ENCODE results near the gene C10orf88. TPM values are rescaled to one million over a fixed set of nuclear protein-coding genes. Genes with fewer than 3 reads are reported as not detected.
A peak's percentile ranks its signal among the peaks of the same experiment; 100 is the strongest.

Gene C10orf88
- 13.9 and 15.7 TPM in 2 replicates for total RNA-seq

GRCh38 chr10:122953902-122954730 is at the start of gene C10orf88:
C10orf88 (minus strand) TSS chr10:122954227; CDS start chr10:122954178, 49 bp downstream.
- Mint-ChIP-seq H3K4me1 (peaks cover 22% of the 10 kb centered on the region), H3K4me3 (peak within 1 kb of the TSS; percentile 91), H3K27ac (peak within 1 kb of the TSS; percentile 92), H3K27me3 (peaks cover 15% of the 10 kb centered on the region), H3K36me3 (ENCODE audit: low read depth) (peaks cover 15% of the 10 kb centered on the region), H3K9me3 (peaks cover 3% of the 10 kb centered on the region)
- intact Hi-C loops (cut with micrococcal nuclease): loop anchor here (1.0 to 10.0 kb wide), 5 partner anchors 26 to 579 kb away; partner anchors contain the start of genes BUB3, FAM24B, IKZF5 and PLEKHA1
- peak; percentile 99 for DNase-seq

- no peaks in the 10 kb centered on the region for H3K27me3 Mint-ChIP-seq
- intact Hi-C loops (cut with micrococcal nuclease): loop anchor here (10.0 kb wide), 2 partner anchors 1077 to 1793 kb away; partner anchors contain the start of genes ATE1 and EEF1AKMT2
- no peaks in the 10 kb centered on the region for H3K9me3 Mint-ChIP-seq
- no peak for DNase-seq
- no peak overlapping the region for H3K27ac Mint-ChIP-seq
- peaks cover 13% of the 10 kb centered on the region for H3K4me1 Mint-ChIP-seq
- no peak overlapping the region for H3K4me3 Mint-ChIP-seq
- H3K36me3 Mint-ChIP-seq (ENCODE audit: low read depth): peaks cover 20% of the 10 kb centered on the region
Measured at GRCh38 chr10:123001370-123001769, 47.3 kb upstream of the C10orf88 start.

- Mint-ChIP-seq H3K27me3 (no peaks in the 10 kb centered on the region), H3K9me3 (no peaks in the 10 kb centered on the region), H3K4me1 (peaks cover 9% of the 10 kb centered on the region), H3K36me3 (ENCODE audit: low read depth) (peaks cover 24% of the 10 kb centered on the region), H3K4me3 (no peak overlapping the region), H3K27ac (peak overlapping the region; percentile 6)
- intact Hi-C loops (cut with micrococcal nuclease): loop anchor here (10.0 kb wide), 2 partner anchors 1075 to 1795 kb away; partner anchors contain the start of genes ATE1 and EEF1AKMT2
- no peak for DNase-seq
Measured at GRCh38 chr10:123000155-123000554, 46.1 kb upstream of the C10orf88 start.

- DNase-seq: no peak
- Mint-ChIP-seq H3K27me3 (no peaks in the 10 kb centered on the region), H3K27ac (no peak overlapping the region), H3K9me3 (no peaks in the 10 kb centered on the region), H3K4me1 (peaks cover 9% of the 10 kb centered on the region), H3K36me3 (ENCODE audit: low read depth) (peaks cover 28% of the 10 kb centered on the region), H3K4me3 (no peak overlapping the region)
- intact Hi-C loops (cut with micrococcal nuclease): no loop called here
Measured at GRCh38 chr10:122999347-122999746, 45.3 kb upstream of the C10orf88 start.

GRCh38 chr10:122998934-122999333 is 44.9 kb upstream of the C10orf88 start:
- Mint-ChIP-seq H3K27me3 (no peaks in the 10 kb centered on the region), H3K36me3 (ENCODE audit: low read depth) (peaks cover 32% of the 10 kb centered on the region), H3K4me3 (no peak overlapping the region), H3K4me1 (peaks cover 9% of the 10 kb centered on the region), H3K9me3 (no peaks in the 10 kb centered on the region), H3K27ac (no peak overlapping the region)
- intact Hi-C loops (cut with micrococcal nuclease): no loop called here
- DNase-seq: no peak

GRCh38 chr10:122998360-122998917 is 44.4 kb upstream of the C10orf88 start:
- intact Hi-C loops (cut with micrococcal nuclease): no loop called here
- peaks cover 34% of the 10 kb centered on the region for H3K36me3 Mint-ChIP-seq (ENCODE audit: low read depth)
- DNase-seq: no peak
- H3K9me3 Mint-ChIP-seq: no peaks in the 10 kb centered on the region
- H3K4me3 Mint-ChIP-seq: no peak overlapping the region
- H3K4me1 Mint-ChIP-seq: peaks cover 9% of the 10 kb centered on the region
- no peak overlapping the region for H3K27ac Mint-ChIP-seq
- no peaks in the 10 kb centered on the region for H3K27me3 Mint-ChIP-seq

- Mint-ChIP-seq H3K4me3 (no peak overlapping the region), H3K9me3 (no peaks in the 10 kb centered on the region), H3K27ac (no peak overlapping the region), H3K27me3 (no peaks in the 10 kb centered on the region), H3K36me3 (ENCODE audit: low read depth) (peaks cover 37% of the 10 kb centered on the region), H3K4me1 (peaks cover 9% of the 10 kb centered on the region)
- intact Hi-C loops (cut with micrococcal nuclease): no loop called here
- no peak for DNase-seq
Measured at GRCh38 chr10:122997864-122998263, 43.8 kb upstream of the C10orf88 start.

GRCh38 chr10:122995936-122996335 is 41.9 kb upstream of the C10orf88 start:
- no peak overlapping the region for H3K4me3 Mint-ChIP-seq
- intact Hi-C loops (cut with micrococcal nuclease): no loop called here
- no peak for DNase-seq
- no peak overlapping the region for H3K27ac Mint-ChIP-seq
- no peaks in the 10 kb centered on the region for H3K27me3 Mint-ChIP-seq
- H3K4me1 Mint-ChIP-seq: peaks cover 9% of the 10 kb centered on the region
- H3K36me3 Mint-ChIP-seq (ENCODE audit: low read depth): peaks cover 34% of the 10 kb centered on the region
- H3K9me3 Mint-ChIP-seq: no peaks in the 10 kb centered on the region

GRCh38 chr10:122993797-122994336 is 39.8 kb upstream of the C10orf88 start:
- intact Hi-C loops (cut with micrococcal nuclease): no loop called here
- Mint-ChIP-seq H3K27ac (no peak overlapping the region), H3K27me3 (no peaks in the 10 kb centered on the region), H3K9me3 (no peaks in the 10 kb centered on the region), H3K36me3 (ENCODE audit: low read depth) (peaks cover 33% of the 10 kb centered on the region), H3K4me3 (no peak overlapping the region), H3K4me1 (no peaks in the 10 kb centered on the region)
- no peak for DNase-seq

GRCh38 chr10:122992031-122992585 is 38.1 kb upstream of the C10orf88 start:
- no peak for DNase-seq
- peaks cover 27% of the 10 kb centered on the region for H3K36me3 Mint-ChIP-seq (ENCODE audit: low read depth)
- no peaks in the 10 kb centered on the region for H3K4me1 Mint-ChIP-seq
- intact Hi-C loops (cut with micrococcal nuclease): no loop called here
- no peaks in the 10 kb centered on the region for H3K9me3 Mint-ChIP-seq
- no peak overlapping the region for H3K27ac Mint-ChIP-seq
- no peaks in the 10 kb centered on the region for H3K27me3 Mint-ChIP-seq
- no peak overlapping the region for H3K4me3 Mint-ChIP-seq

- Mint-ChIP-seq H3K36me3 (ENCODE audit: low read depth) (peaks cover 19% of the 10 kb centered on the region), H3K9me3 (no peaks in the 10 kb centered on the region), H3K27ac (no peak overlapping the region), H3K27me3 (no peaks in the 10 kb centered on the region), H3K4me1 (no peaks in the 10 kb centered on the region), H3K4me3 (no peak overlapping the region)
- no peak for DNase-seq
- intact Hi-C loops (cut with micrococcal nuclease): no loop called here
Measured at GRCh38 chr10:122990278-122990677, 36.3 kb upstream of the C10orf88 start.

GRCh38 chr10:122988501-122988900 is 34.5 kb upstream of the C10orf88 start:
- no peaks in the 10 kb centered on the region for H3K27me3 Mint-ChIP-seq
- H3K27ac Mint-ChIP-seq: no peak overlapping the region
- intact Hi-C loops (cut with micrococcal nuclease): no loop called here
- no peak for DNase-seq
- H3K4me3 Mint-ChIP-seq: no peak overlapping the region
- peaks cover 10% of the 10 kb centered on the region for H3K36me3 Mint-ChIP-seq (ENCODE audit: low read depth)
- H3K4me1 Mint-ChIP-seq: no peaks in the 10 kb centered on the region
- H3K9me3 Mint-ChIP-seq: no peaks in the 10 kb centered on the region

- intact Hi-C loops (cut with micrococcal nuclease): no loop called here
- peaks cover 2% of the 10 kb centered on the region for H3K4me1 Mint-ChIP-seq
- no peak overlapping the region for H3K4me3 Mint-ChIP-seq
- peaks cover 4% of the 10 kb centered on the region for H3K36me3 Mint-ChIP-seq (ENCODE audit: low read depth)
- H3K9me3 Mint-ChIP-seq: no peaks in the 10 kb centered on the region
- H3K27me3 Mint-ChIP-seq: no peaks in the 10 kb centered on the region
- no peak for DNase-seq
- no peak overlapping the region for H3K27ac Mint-ChIP-seq
Measured at GRCh38 chr10:122986335-122986734, 32.3 kb upstream of the C10orf88 start.

- no peak for DNase-seq
- intact Hi-C loops (cut with micrococcal nuclease): no loop called here
- H3K4me3 Mint-ChIP-seq: no peak overlapping the region
- no peaks in the 10 kb centered on the region for H3K27me3 Mint-ChIP-seq
- H3K27ac Mint-ChIP-seq: no peak overlapping the region
- H3K36me3 Mint-ChIP-seq (ENCODE audit: low read depth): peaks cover 2% of the 10 kb centered on the region
- peaks cover 15% of the 10 kb centered on the region for H3K4me1 Mint-ChIP-seq
- H3K9me3 Mint-ChIP-seq: no peaks in the 10 kb centered on the region
Measured at GRCh38 chr10:122984708-122985107, 30.7 kb upstream of the C10orf88 start.

Data from activated CD4-positive, alpha-beta T cell treated with anti-CD3 and anti-CD28 coated beads, Interleukin-2, amount 10 ng/mL, durations not matched to agents 24 days and 14 days (primary cell).